ENCODE data around the gene VSIG10L2.

Gene VSIG10L2

DNA sequence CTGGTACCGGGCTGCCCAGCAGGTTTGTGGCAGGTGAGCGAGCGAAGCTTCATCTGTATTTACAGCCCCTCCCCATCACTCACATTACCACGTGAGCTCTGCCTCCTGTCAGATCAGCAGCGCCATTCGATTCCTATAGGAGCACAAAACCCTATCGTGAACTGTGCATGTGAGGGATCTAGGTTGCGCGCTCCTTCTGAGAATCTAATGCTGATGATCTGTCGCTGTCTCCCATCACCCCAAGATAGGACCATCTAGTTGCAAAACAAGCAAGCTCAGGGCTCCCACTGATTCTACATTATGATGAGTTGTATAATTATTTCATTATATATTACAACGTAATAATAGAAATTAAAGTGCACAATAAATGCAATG, 15.8 kb upstream of the VSIG10L2 start:
- DNase-seq, result no peak

DNA sequence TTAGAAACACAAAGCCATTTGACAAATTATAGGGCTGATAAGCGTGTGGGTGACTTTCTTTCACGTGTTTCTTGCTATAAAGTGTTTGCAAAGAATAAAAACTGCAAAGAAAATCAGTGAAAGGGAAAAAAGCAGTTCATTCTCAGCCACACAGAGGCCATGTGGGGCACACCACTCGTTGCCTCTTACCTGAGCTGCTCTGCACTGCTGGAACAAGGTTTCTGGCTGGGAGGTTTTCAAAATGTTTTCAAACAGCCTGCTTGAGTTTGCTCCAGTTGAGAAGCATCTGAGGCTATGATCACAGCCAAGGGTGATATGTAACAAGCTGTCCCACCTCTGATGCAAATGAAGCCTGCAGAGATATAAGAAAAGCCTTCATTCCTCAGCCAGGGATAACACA, 14.7 kb upstream of the VSIG10L2 start:
- DNase-seq, result no peak

DNA sequence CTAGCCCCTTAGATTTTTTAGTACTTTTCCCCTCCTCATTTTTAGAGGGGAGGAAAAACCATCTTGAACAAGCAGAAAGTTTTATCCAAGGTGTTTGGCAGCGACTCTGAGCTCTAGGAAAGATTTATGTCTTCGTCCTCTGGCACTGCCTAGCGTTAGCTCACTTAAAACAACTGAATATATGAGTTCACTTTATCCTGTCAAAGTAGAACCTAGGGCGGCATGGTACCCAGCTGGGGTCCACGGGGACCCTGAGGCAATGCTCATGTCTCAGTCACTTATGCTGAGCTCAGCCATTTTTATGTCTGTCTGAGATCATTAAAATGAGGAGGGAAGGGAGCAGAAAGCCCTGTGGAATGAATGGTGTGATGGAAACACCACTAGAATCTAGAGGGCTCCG, 14.2 kb upstream of the VSIG10L2 start:
- DNase-seq, result no peak

DNA sequence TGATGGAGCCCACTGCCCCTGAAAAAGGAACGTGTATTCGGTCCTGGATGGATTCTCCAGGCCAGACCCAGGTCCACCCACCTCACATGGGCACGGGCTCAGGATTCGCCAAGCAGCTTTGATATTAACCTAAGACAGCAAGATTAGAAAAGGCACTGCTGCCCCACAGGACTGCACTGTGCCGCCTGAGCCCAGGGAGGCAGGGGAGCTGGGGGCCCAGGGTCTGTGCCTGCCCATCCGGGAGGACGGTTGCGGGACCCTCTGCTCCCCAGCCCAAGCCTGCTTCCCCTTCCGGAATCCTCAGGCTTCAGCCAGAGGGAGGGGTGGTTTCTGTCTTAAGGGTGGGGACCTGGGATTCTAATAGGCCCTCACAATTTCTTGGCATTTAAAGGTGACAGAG, 13.5 kb upstream of the VSIG10L2 start:
- DNase-seq, result no peak

DNA sequence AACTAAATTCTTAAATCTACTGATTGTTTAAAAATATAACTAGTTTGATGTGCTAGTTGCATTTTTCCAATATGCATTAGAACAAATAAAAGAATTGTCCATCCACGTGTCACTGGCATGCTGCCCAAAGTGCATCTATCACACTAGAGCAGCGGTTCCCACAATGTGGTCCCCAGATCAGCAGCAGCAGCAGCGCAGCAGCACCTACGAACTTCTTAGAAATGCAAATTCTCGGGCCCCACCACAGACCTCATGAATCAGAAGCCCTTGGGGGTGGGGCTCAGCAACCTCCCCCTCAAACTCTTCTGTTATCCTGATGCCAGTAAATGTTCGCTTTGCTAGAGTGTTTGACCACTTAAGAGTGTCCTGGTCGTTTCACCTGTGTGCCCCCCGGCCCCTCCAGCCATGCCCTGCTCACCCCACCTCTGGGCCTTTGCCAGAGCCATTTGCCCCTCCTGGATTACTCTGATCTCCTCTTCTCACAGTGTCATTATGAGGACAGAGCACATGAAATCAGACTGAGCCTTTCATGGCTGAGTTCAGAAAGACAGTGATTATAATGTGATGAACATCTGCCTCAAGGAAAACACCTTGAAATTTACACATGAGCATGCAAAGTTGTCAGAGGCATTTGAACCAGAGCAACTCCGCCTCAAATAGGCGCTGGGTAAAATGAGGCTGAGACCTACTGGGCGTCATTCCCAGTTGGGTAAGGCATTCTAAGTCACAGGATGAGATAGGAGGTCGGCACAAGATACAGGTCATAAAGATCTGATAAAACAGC, 12.6 kb upstream of the VSIG10L2 start:
- DNase-seq, result no peak

DNA sequence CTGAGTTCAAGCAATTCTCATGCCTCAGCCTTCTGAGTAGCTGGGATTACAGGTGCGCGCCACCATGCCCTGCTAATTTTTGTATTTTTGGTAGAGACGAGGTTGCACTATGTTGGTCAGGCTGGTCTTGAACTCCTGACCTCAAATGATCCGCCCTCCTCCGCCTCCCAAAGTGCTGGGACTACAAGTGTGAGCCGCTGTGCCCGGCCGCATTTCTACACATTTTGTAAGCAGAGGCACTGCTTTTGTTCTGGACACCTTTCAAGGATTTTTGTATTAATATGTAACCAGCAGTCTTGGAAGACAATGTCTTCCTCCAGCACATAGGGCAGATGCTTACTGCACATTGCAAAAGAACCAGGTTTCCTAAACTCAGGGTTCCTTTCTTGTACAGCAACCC, 11.4 kb upstream of the VSIG10L2 start:
- DNase-seq, result no peak

DNA sequence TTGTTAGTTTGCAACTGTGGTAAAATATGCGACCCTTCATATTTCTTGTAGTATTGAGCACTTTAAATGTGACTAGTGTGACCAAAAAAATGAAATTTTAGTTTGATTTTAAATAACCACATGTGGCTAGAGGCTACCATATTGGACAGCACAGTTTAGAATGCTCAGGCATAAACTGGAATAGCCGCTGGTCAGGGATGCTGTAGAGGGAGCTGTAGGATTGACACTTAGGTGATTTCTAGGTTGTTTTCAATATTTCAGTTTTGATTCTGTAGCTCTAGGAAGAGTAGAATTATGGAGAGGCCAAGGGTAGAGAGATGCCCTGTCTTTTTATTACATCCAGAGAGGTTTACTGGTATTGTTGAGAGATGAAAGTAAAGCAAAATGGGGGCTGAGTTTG, 10.8 kb upstream of the VSIG10L2 start:
- DNase-seq, result no peak

DNA sequence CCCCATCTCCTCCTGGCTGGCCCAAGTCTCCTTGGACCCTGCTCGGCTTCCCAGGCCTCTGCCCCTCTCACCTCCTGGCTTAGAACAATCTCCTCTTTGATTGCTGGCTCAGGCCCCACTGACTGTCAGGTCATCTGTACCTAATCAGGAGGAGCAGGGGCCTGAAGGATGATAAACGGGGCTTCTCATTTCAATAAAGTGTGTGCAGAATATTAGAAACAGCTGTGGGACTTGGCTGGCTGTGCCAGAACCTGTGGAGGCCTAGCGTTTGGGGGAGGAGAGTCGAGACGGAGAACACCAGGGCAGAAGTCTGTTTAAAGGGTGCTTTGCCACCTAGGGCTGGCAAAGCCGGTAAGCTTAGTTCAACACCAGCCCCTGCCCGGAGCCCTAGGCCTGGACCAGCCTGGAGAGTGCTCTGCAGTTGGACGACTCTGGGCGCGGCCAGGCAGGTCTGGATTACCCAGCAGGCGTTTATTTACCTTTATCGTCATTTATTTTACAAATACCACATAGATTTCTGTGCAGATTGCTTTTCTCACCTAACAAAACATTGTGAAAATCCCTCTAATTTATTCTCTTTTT, 10.1 kb upstream of the VSIG10L2 start:
- no peak for DNase-seq

DNA sequence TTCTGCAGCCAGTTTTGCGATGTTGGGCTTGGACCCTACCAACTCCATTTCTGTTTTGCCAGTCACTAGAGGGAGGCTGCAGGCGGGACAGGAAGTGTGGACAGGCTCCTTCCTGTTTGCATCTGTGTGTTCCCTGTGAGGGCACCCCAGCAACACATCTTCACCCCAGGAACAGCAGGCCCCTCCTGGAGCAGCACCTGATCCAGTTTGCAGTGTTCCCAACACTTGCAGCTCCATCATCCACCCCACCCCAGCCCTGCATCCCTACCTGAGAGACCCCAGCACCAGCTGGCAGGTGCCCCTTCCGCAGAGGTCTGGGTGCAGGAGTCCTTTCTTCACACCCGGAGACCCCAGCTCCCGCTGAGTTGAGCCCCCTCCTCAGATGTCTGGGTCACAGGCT, 7.4 kb upstream of the VSIG10L2 start:
- no peak for DNase-seq

DNA sequence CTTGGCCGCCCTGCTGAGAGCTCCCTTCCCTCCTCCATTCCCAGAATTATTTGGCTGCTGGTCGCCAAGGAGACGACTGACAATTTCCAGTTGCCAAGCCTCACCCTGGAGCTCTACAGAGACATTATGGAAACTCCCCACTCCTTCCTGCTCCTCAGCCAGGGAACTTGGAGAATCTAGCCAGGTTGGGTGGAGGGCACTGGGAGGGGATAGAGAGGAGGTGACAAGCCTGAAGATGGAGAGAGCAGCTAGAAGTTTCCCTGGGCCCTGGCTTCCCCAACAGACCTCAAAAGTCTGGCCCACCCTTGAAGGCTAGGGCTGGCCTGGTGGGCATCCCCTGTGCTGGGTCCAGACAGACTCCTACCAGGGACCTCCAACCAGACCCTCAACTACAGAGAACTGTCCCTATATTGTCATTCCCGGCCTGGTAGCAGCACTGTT, 6.7 kb upstream of the VSIG10L2 start:
- no peak for DNase-seq

DNA sequence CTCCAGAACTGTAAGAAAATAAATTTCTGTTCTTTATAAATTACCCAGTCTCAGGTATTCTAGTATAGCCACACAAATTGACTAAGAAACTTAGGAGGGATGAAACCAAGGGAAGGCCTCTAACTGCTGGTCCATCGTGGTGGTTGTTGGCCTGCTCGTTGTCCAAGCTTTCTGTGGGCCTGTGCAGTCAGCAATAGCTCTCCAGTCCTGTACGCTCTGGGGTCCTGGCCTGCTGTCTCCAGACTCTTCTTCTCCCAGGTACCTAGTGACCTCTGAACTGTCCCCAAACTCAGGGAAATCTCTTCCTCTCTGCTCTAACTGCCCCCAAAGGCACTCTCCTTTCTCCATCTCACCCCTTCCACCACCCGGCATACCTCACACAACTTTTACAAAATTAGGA, 5.7 kb upstream of the VSIG10L2 start:
- no peak for DNase-seq

DNA sequence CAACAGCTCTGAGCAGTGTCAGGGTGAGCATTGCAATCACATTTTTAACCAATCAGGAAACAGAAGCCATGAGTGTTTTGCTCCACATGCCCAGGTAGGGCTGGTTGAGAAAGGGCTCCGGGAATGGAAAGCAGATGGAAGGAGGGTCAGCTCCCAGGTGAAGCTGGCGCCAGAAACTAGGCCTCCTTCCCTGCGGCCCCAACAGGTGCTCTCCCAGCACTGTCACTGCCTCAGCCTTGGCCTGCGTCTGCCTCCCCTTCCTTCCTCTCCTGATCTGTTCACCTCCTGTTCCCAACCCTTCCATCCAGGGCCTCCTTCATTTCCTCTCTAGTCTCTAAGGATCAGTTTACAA, 4.6 kb upstream of the VSIG10L2 start:
- peak; percentile 57 for DNase-seq

DNA sequence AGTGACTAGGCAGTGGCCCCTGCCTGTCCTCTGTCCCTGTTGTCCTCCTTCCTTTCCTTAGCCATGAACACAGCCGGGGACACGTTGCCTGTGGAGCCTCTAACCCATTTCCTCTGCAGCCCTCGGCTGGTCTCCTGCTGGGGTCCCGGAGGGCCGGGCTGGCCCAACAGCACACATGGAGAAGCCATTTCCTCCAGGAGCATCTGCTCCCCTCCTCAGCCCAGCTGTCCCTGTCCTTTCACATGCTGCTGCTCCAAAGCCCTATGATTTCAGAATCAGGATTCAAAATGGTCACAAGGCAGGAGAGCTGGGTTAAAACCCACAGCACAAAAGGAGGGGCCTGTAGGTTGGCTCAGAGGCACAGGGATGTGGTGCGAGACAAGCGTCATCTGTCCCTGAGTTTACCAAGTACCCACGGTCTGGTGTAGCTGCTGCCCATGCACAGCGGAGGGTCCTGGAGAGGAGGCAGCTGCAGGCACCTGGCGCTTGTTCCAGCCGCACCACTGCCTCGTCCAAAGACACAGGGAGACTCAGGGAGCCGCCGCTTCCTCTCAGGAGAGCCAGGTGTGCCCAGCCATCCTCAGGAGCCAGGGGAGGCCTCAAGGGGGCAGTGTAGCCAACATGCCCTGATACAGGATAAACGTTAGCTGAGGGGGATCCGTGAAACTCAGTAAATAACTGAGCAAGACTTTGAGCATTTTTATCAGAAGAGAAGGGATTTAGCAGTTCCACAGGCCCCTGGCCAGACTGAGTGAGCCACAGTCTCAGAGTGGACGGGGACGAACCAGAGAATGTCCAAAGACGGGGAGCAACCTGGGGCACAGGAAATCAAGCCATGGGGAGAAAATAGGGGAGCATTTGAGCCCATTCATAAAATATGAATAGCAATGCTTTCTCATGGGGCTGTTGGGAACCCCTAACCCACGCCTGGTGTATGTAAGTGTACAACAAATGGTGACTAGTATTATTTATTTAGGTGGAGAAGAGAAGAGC, 3.9 kb upstream of the VSIG10L2 start:
- peak; percentile 94 for DNase-seq

DNA sequence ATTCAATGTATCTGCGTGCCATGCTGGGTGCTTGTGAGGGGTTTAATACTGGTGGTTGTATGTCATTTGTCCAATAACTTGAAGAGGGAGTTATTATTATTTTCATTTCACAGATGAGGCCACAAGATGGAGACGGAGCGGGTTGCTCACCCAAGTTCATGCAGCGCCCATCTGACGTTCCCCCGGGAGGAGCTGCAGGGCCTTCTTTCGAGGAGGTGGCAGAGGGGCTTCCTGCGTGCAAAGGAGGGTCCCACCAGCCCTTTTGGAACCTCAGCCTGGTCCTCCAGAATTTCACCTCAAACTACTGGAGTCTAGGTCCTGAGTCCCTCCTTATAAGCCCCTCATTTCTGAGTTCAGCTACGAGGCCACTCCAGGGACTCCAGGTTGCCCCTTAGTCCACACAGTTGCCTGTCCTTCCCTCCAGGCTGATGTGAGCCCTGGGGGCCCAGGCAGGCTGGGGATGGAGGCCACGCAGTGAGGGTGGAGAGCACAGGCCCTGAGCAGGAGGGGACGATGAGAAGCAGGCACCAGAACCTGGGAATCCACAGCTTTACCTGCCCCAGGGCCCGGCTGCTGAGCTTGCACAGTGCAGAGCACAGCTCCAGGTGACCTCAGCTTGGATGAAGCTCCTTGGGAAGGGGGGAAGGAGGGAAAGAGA, 2.9 kb upstream of the VSIG10L2 start:
- DNase-seq, result no peak

DNA sequence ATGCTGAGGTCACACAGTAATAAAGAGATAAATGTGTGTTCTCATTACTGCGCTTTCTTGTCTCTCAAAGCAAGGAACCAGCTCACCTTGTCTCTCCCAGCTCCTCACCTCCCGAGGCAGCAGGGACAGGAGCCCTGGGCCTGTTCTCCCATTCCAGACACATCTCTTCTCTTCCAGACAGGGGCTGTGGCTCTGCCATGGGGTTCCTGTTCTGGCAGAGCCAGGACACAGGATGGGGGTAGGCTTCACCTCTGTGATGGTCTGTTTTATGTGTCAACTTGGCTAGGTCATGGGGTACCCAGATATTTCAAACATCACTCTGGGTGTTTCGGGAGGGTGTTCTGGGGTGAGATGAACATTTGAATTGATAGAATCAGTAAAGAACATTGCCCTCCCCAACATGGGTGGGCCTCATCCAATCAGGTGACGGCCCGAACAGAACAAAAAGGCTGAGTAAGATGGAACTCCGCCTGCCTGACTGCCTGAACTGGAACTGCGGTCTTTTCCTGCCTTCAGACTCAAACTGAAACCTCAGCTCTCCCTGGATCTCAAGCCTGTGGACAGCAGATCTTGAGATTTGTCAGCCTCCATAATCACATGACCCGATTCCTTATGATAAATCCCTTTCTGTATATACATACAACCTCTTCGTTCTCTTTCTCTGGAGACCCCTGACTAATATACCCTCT, 2.0 kb upstream of the VSIG10L2 start:
- no peak for DNase-seq

DNA sequence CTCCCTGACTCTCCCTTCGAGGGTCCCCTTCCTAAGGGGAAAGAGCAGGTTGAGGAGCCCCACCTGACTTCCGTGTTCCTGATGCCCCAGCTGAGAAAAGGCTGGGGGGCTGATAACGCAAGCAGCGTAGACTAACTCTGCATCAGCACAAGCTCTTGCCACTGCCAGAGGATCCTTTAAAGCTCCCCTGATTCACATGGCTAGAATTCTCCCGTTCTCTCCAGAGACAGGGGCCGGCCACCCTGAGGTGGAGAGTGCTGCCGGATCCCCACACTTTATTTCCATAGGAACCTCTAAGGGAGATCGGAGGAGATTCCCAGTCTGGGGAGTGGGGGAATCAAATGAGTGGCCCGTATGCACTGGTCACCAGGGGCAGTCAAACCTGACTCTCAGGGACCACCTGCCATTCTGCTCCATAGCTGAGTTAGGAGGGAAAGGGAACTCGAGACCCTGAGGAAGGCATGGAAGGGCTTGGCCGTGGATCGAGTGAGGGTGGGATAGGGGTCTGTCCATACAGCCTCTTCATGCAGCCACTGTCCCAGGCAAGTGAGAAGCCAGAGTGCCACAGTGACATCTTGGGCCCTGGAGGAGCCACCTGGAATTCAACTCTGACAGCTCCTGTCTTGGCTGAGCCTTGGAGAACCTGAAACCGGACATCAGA, 1.4 kb upstream of the VSIG10L2 start:
- DNase-seq, result no peak

DNA sequence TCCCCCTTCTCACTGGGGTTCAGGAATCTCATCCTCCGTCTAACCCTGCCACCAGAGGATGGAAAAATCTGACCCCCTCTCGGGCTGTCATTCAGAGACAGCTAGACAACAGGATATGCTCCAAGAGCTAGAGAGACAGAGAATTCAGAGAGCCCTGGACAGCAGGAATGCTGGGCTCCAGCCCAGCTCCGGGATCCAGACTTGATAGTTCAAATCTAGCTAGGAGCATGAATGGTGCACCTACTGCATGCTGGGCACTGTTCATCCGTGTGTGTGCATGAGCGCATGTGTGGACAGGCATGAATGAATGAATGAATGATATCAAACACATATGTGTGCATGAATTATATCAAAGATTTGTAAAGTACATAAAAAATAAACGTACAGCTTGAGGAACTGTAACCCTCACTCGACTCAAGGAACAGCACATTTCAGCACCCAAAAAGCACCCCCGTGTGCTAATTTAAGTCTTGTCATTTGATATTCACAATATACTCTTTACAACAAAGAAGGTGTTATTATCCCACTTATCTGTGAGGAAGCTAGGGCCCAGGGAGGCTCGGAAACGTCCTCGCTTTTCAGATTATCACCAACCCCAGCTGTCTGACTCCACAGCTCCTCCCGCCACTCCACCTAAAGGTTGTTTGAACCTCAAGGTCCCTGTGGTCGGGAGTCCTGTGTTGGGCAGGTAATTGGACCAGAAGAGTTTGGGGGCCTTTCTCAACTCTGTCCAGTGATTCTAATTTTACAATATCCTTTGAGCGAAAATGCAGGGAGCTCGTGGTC, 640 bp upstream of the VSIG10L2 start:
- DNase-seq, result no peak

DNA sequence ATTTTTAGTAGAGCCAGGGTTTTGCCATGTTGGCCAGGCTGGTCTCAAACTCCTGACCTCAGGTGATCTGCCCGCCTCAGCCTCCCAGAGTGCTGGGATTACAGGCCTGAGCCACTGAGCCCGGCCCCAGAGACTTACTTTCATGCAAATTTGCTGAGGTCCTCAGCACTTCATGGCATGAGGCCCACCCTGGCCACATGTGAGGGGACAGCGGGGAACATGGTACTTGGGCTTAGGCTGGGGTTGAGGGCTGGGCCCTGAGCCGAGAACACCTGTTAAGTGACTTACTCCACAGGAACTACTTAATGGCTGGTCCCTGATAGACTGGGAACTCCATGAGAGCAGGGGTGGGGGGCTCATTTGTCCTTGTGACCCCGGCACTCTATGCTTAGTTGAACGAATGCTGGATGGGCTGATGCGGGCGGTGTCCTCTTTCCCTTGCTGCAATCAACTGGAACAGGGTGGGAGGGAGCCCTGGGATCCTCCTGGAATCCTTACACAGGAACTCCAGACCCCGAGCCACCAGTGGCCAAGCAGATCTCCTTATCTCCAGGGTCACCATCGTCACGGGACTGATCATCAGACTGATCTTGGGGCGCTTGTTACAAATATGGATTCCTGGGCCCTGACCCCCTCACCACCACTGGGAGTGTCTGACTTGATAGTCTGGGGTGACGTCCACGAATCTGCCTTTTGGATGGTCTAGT, 1.0 kb downstream of the VSIG10L2 start:
- no peak for DNase-seq

DNA sequence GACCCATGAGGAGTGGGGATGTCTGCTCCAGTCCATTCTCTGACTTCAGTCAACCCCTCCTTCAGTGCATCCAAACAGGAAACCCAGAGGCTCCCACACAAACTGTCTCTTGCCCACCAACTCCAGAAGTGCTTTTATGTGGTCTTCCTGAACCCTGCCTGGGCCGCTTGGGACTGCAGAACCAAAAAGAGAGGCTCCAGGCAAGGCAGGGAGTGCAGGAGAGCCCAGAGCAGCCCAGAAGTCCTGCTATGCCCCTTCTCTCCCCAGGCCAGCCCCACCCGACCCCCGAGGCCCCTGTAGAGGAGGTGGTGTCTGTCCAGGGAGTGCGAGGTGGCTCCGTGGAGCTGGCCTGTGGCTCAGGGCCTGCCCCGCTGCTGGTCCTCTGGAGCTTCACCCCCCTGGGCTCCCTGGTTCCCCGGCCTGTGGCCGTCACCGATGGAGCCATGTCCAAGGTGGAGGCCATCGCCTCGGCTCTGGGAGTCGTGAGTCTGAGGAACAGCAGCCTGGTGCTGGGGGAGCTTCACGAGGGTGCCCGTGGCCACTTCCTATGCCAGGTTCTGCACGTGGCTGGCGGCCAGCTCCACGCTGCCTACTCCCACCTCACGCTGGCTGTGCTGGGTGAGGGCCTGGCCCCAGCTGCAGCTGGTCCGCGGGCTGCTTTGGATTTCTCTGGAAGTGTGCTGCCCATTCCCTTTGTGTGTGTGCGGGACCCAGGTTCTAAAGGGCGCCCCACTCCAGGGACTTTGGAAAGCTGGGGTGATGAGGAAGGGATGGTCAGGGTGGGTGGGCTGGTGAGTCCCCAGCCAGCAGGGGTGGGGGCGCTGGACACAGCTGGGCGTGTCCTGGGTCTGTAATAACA, 1.8 kb downstream of the VSIG10L2 start:
- no peak for DNase-seq

Measured in NCI-H510A treated with DMSO at 0.1 percent for 48 hours (cell line).